Lower leg skin (tissue), 3 donors: Measurements from ENCODE around the gene CDH15.

Experiments
- POLR2A ChIP-seq, 2 donors: fragments of 450-650 bp; IDR thresholded peaks; one replicate each; pipeline ENCODE4 v1.6.1; 2016 to 2017; ENCODE audit warnings: antibody characterized with exemption in 2 of 2, mild to moderate bottlenecking in 1 of 2, moderate library complexity in 1 of 2
- TF ChIP-seq, protein P1 (sequence below), 3 donors: fragments of 450-650 bp; IDR thresholded peaks; one replicate each; pipeline ENCODE4 v1.5.1; 2016; ENCODE audit warnings: antibody characterized with exemption in 3 of 3, mild to moderate bottlenecking in 3 of 3, moderate library complexity in 2 of 3

DNA sequence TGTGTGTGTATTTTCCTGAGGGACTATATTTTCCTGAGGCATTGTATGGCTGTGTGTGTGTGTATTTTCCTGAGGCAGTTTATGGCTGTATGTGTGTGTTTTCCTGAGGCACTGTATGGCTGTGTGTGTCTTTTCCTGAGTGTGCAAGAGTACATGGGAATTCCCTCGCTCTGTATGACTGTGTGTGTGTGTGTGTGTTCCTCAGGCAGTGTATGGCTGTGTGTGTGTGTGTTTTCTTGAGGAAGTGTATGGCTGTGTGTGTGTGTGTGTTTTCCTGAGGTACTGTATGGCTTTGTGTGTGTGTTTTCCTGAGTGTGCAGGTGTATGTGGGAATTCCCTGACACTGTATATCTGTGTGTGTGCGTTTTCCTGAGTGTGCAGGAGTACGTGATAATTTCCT is 50.1 kb downstream of the CDH15 start:
- no peak for TF ChIP-seq POLR2A (IDR thresholded peaks at IDR 0.05)
- TF ChIP-seq, protein P1, sequence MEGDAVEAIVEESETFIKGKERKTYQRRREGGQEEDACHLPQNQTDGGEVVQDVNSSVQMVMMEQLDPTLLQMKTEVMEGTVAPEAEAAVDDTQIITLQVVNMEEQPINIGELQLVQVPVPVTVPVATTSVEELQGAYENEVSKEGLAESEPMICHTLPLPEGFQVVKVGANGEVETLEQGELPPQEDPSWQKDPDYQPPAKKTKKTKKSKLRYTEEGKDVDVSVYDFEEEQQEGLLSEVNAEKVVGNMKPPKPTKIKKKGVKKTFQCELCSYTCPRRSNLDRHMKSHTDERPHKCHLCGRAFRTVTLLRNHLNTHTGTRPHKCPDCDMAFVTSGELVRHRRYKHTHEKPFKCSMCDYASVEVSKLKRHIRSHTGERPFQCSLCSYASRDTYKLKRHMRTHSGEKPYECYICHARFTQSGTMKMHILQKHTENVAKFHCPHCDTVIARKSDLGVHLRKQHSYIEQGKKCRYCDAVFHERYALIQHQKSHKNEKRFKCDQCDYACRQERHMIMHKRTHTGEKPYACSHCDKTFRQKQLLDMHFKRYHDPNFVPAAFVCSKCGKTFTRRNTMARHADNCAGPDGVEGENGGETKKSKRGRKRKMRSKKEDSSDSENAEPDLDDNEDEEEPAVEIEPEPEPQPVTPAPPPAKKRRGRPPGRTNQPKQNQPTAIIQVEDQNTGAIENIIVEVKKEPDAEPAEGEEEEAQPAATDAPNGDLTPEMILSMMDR (IDR thresholded peaks at IDR 0.05) = peak in 1 of 3 donors; percentile 46
